ENCODE data around the gene ZNRF3. TPM values are rescaled to one million over a fixed set of nuclear protein-coding genes. Genes with fewer than 3 reads are reported as not detected.
"Not testable (repeated sequence)": the region's sequence is repeated elsewhere in the genome, so short reads cannot be mapped to it uniquely, and the experiment has no call there.

ZNRF3 gene
- total RNA-seq, 3 donors from 2014 or later, result 5.5 to 10.6 (median 5.8) TPM

DNA sequence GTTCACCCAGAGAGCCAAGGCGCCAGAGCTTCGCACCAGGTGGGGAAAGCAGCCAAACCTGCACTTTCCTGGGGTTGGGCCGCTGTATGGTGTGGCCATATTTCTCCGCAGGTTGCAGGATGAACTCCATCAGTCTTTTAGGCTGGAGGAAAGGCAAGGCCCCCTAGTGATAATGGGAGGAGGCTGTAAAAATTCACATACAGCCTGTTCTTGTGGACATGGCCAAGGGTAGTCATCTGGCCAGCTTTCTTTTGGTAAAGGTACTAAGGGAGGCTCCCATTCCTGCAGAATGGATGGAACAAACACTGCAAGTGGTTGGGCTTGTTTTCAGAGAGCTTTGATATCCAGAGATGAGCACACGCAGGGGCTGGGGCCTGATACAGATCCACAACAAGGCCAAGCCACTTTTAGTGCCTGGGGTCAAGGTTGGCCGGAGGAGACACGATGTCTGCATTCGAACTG lies 148.7 kb downstream of the ZNRF3 start:
- Histone ChIP-seq H3K4me1 (ENCODE audit: low read depth) (peaks cover 30% of the 10 kb centered on the region), H3K9me3 (no peaks in the 10 kb centered on the region), H3K4me3 (no peak overlapping the region), H3K36me3 (ENCODE audit: low read depth) (no peaks in the 10 kb centered on the region)
- ATAC-seq (no peak), DNase-seq (no peak)
- TF ChIP-seq, protein P1, sequence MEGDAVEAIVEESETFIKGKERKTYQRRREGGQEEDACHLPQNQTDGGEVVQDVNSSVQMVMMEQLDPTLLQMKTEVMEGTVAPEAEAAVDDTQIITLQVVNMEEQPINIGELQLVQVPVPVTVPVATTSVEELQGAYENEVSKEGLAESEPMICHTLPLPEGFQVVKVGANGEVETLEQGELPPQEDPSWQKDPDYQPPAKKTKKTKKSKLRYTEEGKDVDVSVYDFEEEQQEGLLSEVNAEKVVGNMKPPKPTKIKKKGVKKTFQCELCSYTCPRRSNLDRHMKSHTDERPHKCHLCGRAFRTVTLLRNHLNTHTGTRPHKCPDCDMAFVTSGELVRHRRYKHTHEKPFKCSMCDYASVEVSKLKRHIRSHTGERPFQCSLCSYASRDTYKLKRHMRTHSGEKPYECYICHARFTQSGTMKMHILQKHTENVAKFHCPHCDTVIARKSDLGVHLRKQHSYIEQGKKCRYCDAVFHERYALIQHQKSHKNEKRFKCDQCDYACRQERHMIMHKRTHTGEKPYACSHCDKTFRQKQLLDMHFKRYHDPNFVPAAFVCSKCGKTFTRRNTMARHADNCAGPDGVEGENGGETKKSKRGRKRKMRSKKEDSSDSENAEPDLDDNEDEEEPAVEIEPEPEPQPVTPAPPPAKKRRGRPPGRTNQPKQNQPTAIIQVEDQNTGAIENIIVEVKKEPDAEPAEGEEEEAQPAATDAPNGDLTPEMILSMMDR (IDR thresholded peaks at IDR 0.05), result no peak
- intact Hi-C loops (cut with DNase I, micrococcal nuclease), result no loop called here

DNA sequence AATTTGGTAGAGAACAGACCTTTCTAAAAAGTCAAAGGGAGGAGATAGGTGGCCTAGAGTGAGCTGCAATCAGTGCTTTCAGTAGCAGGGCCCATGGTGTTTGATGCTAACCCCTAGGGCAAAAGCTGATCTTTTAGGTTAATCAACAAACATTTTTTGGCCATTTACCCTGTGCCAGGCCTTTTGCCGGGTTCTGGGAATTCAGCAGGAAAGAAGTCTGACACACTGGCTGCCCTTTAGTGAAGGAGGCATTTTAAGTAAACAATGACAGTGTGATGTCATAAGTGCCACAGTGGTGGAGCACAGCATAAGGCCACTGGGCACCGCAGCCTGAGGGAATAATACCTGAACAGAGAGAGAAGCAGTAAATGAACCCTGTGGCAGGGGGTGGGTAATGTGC lies 149.2 kb downstream of the ZNRF3 start:
- intact Hi-C loops (cut with DNase I, micrococcal nuclease), result no loop called here
- H3K36me3 ChIP-seq (ENCODE audit: low read depth), result no peaks in the 10 kb centered on the region
- DNase-seq, result no peak
- peak; percentile 16 for ATAC-seq
- H3K4me1 ChIP-seq (ENCODE audit: low read depth), result peaks cover 34% of the 10 kb centered on the region
- TF ChIP-seq, protein P1 (IDR thresholded peaks at IDR 0.05), result no peak
- no peaks in the 10 kb centered on the region for H3K9me3 ChIP-seq
- no peak overlapping the region for H3K4me3 ChIP-seq

DNA sequence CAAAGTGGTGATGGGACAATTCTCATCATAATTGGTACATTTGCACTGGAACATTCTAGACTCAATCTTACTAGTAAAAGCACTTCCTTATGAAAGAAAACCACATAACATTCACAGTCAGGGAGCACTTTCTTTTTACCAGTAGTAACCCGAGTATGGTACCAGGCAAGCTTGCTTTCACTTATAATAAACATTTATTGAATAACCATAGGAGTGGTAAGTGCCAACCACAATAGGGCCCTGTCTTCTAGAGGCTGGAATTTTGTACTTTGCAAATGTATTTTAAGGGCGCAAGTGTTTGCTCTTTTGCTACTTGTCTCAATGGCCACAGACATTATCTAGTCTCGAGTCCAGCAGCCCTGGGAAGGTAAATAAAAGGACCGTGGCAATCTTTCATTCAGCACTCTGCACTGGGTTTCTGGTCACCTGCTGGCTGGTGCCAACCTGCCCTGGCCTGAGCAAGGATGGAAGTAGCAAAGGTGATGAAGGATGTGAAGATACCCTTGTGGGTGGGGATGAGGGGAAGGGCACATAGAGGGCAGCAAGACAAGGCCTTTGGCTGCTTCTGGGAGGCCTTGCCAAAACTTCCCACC lies 154.1 kb downstream of the ZNRF3 start:
- Histone ChIP-seq H3K4me3 (no peak overlapping the region), H3K9me3 (no peaks in the 10 kb centered on the region), H3K36me3 (ENCODE audit: low read depth) (no peaks in the 10 kb centered on the region), H3K4me1 (ENCODE audit: low read depth) (peaks cover 23% of the 10 kb centered on the region)
- DNase-seq (no peak), ATAC-seq (peak; percentile 63)
- intact Hi-C loops (cut with DNase I, micrococcal nuclease), result loop anchor here in 1 of 2 donors (5.0 kb wide), 1 partner anchor 180 kb away; no protein-coding TSS in a partner anchor
- TF ChIP-seq, protein P1 (IDR thresholded peaks at IDR 0.05), result no peak

DNA sequence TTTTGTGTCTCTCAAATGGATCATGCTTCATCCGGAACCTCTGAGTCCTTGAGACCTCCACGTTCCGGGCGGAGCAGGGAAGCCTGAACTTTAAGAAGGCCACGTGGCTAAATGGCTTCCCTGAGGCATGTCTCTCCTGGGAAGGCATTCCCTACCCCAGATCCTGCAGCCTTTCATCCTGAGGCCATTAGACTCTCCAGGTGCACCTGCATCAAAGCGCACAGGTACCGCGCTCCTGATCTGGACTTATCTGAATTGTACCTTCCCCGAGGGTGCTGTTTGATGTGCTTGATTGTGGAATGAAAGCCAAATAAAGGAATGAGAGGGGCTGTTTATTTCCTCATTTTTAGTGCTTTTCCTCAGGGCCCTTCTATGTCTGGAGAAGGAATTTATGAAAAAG lies 155.8 kb downstream of the ZNRF3 start:
- no peak for DNase-seq
- TF ChIP-seq, protein P1 (IDR thresholded peaks at IDR 0.05), result no peak
- intact Hi-C loops (cut with DNase I, micrococcal nuclease), result loop anchor here in 1 of 2 donors (5.0 kb wide), 1 partner anchor 182 kb away; no protein-coding TSS in a partner anchor
- Histone ChIP-seq H3K4me3 (no peak overlapping the region), H3K9me3 (no peaks in the 10 kb centered on the region), H3K36me3 (ENCODE audit: low read depth) (no peaks in the 10 kb centered on the region), H3K4me1 (ENCODE audit: low read depth) (peaks cover 17% of the 10 kb centered on the region)
- peak; percentile 40 for ATAC-seq

DNA sequence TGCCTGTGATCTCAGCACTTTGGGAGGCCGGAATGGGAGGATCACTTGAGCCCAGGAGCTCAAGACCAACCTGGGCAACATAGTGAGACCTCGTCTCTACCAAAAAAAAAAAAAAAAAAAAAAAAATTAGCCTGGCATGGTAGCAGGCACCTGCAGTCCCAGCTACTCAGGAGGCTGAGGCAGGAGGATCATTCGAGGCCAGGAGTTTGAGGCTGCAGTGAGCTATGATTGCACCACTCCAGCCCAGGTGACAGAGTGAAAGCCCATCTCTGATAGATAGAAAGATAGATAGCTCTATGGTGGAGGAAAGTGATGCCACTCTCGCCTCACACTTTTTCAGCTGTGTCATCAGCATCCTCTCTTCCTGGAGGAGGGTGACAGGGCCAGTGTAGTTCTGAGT lies 156.3 kb downstream of the ZNRF3 start:
- intact Hi-C loops (cut with DNase I, micrococcal nuclease), result loop anchor here (5.0 kb wide), 1 partner anchor 182 kb away; no protein-coding TSS in a partner anchor
- not testable (repeated sequence) for ATAC-seq; H3K36me3 ChIP-seq (ENCODE audit: low read depth); DNase-seq; H3K4me3 ChIP-seq; H3K9me3 ChIP-seq
- peaks cover 17% of the 10 kb centered on the region for H3K4me1 ChIP-seq (ENCODE audit: low read depth)

DNA sequence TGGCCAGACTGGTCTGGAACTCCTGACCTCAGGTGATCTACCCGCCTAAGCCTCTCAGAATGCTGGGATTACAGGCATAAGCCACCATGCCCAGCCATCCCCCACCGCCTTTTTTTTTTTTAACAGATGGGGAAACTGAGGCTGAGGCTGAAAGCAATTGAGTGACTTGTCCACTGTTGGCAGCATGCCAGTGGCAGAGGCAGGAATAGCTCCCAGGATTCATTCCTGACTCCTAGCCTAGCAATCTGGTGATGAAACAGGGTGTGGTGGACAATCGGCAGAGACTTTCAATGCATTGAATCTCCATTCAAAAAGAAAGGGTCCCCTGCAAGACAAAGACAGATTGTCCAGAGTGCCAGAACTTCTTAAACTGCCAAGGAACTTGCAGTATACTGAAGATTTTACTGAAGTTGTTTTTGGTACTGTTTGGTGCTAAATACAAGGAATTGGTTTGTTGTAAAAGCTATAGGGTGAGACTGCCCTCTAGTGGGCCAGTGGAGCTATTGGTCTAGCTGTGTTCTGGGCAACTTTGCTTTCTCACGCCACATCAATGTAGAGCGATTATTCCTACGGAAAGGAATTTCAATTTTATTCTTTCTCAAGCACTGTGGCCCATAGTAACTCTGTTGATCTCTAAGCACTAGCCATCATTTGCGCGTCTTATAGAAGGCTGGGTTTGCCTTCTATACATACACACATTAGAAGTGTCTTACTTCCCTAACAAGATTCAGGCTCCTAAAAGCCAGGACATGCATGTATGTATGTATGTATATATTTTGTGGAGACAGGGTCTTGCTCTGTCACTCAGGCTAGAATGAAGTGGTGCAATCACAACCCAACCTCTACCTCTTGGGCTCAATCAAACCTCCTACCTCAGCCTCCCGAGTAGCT lies 157.3 kb downstream of the ZNRF3 start:
- intact Hi-C loops (cut with DNase I, micrococcal nuclease), result loop anchor here in 1 of 2 donors (5.0 kb wide), 1 partner anchor 183 kb away; no protein-coding TSS in a partner anchor
- Histone ChIP-seq H3K9me3 (no peaks in the 10 kb centered on the region), H3K4me1 (ENCODE audit: low read depth) (peaks cover 17% of the 10 kb centered on the region), H3K4me3 (no peak overlapping the region), H3K36me3 (ENCODE audit: low read depth) (no peaks in the 10 kb centered on the region)
- DNase-seq, result peak in 1 of 3 donors; percentile 78
- peak; percentile 83 for ATAC-seq
- TF ChIP-seq, protein P1 (IDR thresholded peaks at IDR 0.05), result peak; percentile 94

Data from mucosa of descending colon (tissue), 3 donors.